ENCODE measurements around the gene DLG1.
"Not testable (repeated sequence)": the region's sequence is repeated elsewhere in the genome, so short reads cannot be mapped to it uniquely, and the experiment has no call there.

Gene DLG1

DNA sequence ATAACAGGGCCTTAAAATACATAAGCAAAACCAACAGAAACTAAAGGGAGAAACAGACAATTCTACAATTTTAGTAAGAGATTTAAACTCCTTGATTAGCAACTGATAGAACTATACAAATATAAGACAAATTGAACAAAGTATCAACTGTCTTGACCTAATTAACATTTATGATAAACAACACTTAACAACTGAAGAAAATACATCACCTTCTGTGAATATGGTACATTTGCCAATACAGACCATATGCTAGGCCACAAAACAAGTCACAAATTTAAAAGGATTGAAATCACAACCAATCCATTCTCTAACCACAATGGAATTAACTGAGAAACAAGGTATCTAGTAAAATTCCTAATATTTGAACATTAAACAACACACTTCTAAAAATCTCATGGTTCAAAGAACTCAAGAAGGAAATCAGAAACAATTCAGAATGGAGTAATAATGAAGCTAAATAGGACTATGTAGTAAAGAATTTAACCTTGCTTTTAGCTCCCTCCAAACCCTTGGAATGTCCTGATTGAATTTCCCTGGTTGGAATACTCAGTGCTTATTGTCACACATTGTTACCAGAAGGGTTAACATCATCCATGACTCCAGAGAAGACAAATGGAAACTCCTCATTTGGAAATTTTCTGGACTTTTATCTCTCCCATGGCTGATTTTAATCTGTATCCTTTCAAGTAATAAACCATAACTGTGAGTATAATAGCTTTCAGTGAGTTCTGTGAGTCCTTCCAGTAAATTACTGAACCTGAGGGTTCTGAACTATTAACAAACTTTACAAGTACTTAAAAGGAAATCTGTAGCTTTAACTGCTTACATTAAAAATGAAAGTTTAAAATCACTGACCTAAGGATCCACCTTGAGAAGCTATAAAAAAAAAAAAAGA lies 88.8 kb downstream of the DLG1 start:
- no peak for DNase-seq (ENCODE audit: low spot score)

DNA sequence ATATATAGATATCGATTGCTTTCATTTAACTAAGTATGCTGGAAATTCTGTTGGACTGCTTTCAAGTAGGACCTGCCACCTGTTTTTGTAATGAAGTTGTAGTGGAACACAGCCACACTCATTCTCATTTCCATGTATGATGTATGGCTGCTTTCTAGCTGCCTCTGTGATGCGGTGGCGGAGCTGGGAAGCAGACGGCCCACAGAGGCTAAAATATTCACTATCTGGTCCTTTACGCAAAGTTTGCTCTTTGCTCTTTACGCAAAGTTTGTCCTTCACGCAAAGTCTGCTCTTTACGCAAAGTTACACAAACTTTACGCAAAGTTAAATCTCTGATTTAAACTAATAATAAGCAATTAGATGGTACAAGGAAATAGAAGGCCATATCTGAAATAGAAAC lies 91.5 kb downstream of the DLG1 start:
- DNase-seq (ENCODE audit: low spot score) = no peak

GRCh38 chr3:197205675-197206074 lies 92.7 kb downstream of the DLG1 start:
- DNase-seq (ENCODE audit: low spot score) = no peak

DNA sequence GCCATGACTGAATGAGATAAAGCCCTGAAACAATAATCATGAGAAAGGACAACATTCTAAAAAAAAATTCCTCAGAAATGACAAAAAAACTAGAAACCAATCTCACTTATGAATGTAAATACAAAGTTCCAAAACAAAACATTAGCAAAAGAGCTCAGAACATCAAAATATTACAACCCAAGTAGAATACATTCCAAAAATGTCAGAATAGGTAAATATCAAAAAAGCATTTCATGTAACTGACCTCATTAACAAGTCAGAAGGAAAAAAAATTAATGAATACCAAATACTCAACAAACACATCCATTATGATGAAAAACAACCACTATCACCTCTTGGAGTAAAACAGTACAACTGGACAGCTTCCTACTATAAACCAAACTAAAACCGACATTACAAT lies 93.1 kb downstream of the DLG1 start:
- DNase-seq (ENCODE audit: low spot score) = no peak

- DNase-seq (ENCODE audit: low spot score) = no peak
Measured at GRCh38 chr3:197204736-197205135, 93.7 kb downstream of the DLG1 start.

- no peak for DNase-seq (ENCODE audit: low spot score)
Measured at GRCh38 chr3:197203714-197204146, 94.7 kb downstream of the DLG1 start.

DNA sequence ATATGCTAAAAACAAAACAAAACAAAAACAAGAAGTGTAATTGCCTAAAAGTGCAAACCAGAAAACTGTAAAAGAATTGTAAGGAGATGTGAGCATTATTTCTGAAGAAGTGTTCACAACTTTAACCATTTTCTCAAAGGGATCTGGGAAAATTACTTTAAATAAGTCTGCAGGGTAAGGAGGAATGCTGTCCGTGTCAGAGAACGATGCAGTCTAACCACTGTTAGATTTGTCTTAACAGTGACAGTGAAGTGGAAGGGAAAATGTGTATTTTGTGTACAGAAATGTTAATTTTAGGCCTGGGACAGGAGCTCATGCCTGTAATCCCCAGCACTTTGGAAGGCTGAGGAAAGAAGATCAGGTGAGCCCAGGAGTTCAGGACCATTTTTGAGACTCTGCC lies 95.7 kb downstream of the DLG1 start:
- DNase-seq (ENCODE audit: low spot score) = no peak

GRCh38 chr3:197201791-197202452 lies 96.5 kb downstream of the DLG1 start:
- no peak for DNase-seq (ENCODE audit: low spot score)

DNA sequence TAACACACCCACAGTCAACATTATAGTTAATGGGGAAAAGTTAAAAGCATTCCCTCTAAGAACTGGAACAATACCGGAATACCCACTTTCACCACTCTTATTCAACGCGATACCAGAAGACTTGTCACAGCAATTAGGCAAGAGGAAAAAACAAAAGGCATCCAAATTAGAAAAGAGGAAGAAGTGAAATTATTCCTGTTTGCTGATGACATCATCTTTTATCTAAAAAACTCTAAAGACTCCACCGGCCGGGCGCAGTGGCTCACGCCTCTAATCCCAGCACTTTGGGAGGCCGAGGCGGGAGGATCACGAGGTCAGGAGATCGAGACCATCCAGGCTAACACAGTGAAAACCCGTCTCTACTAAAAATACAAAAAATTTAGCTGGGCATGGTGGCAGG lies 97.6 kb downstream of the DLG1 start:
- DNase-seq (ENCODE audit: low spot score) = not testable (repeated sequence)

DNA sequence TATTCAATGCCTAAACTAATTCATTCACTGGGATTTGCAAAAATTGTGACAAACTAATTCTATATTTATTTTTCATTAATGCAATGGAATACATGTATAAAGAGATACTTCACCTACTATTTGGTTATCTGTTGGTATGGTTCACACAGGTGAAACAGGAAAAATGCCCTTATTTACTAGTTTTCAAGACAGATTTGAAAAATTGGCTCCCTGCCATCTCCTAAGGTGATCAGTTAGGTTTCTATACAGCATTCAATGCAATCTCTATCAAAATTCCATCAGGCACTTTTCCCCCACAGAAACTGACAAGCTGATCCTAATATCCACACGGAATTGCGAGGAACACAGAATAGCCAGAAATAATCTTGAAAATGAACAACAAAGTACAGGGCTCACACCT lies 101.1 kb downstream of the DLG1 start:
- no peak for DNase-seq (ENCODE audit: low spot score)

- DNase-seq (ENCODE audit: low spot score) = no peak
Measured at GRCh38 chr3:197196192-197196591, 102.2 kb downstream of the DLG1 start.

GRCh38 chr3:197195326-197195725 lies 103.1 kb downstream of the DLG1 start:
- no peak for DNase-seq (ENCODE audit: low spot score)

- not testable (repeated sequence) for DNase-seq (ENCODE audit: low spot score)
Measured at GRCh38 chr3:197193759-197194158, 104.7 kb downstream of the DLG1 start.

- no peak for DNase-seq (ENCODE audit: low spot score)
Measured at GRCh38 chr3:197191897-197192296, 106.5 kb downstream of the DLG1 start.

GRCh38 chr3:197189623-197190022 lies 108.8 kb downstream of the DLG1 start:
- DNase-seq (ENCODE audit: low spot score) = no peak

GRCh38 chr3:197188963-197189362 lies 109.4 kb downstream of the DLG1 start:
- no peak for DNase-seq (ENCODE audit: low spot score)

- DNase-seq (ENCODE audit: low spot score) = peak; percentile 28
Measured at GRCh38 chr3:197186887-197187588, 111.4 kb downstream of the DLG1 start.

- DNase-seq (ENCODE audit: low spot score) = peak; percentile 18
Measured at GRCh38 chr3:197183582-197183981, 114.8 kb downstream of the DLG1 start.

- DNase-seq (ENCODE audit: low spot score) = no peak
Measured at GRCh38 chr3:197181741-197182140, 116.7 kb downstream of the DLG1 start.

DNA sequence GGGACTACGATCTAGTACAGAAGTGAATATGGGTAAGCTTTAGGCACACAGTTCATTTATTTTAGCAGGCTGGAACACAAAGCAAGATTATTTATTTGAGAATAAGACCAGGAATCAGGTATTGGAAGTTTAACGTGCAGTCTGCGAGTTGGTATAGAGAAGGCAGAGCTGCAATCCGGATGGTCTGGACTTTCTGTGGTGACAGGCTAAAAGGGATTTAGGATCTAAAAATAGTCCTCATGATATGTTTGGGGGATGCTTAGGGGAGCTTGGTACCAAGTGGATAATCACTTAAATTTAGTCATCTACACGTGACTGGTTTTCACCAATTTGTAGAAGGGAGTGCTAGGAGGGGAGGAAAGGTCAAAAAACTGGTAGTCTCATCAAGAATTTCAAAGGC lies 119.4 kb downstream of the DLG1 start:
- no peak for DNase-seq (ENCODE audit: low spot score)

- no peak for DNase-seq (ENCODE audit: low spot score)
Measured at GRCh38 chr3:197175503-197175902, 122.9 kb downstream of the DLG1 start.

GRCh38 chr3:197174927-197175326 lies 123.5 kb downstream of the DLG1 start:
- no peak for DNase-seq (ENCODE audit: low spot score)

DNA sequence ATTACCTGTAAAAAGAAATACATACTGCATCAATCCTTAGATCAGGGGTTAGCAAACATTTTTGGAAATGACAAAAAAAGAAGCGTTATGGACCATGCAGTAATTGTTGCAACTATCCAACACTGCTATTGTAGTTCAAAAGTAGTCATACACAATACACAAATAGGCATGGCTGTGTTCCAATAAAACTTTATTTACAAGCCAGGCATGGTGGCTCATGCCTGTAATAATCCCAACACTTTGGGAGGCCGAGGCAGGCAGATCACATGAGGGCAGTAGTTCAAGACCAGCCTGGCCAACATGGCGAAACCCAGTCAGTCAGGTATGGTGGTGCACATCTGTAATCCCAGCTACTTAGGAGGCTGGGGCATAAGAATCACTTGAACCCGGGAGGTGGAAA lies 124.8 kb downstream of the DLG1 start:
- no peak for DNase-seq (ENCODE audit: low spot score)

Measured in putamen (tissue), 1 donor.